Endothelial cell (in vitro differentiated cells): ENCODE data around the gene FAM228A. TPM values are rescaled to one million over a fixed set of nuclear protein-coding genes. Genes with fewer than 3 reads are reported as not detected.

Experiments
- DNase-seq: peaks from one replicate; pipeline ENCODE4 v3.0.0; 2021; ENCODE audit warnings: low spot score
- H3K27ac Mint-ChIP-seq: one replicate; pipeline ENCODE4 v1.8.0; 2021; ENCODE audit warnings: mixed read lengths, inconsistent platforms; ENCODE audit not compliant: unreplicated experiment
- H3K27me3 Mint-ChIP-seq: one replicate; pipeline ENCODE4 v1.8.0; 2021; ENCODE audit warnings: mild to moderate bottlenecking, moderate library complexity, mixed read lengths, inconsistent platforms; ENCODE audit not compliant: unreplicated experiment
- H3K36me3 Mint-ChIP-seq: one replicate; pipeline ENCODE4 v1.8.0; 2021; ENCODE audit warnings: mild to moderate bottlenecking, low read depth, mixed read lengths, inconsistent platforms; ENCODE audit not compliant: unreplicated experiment
- H3K4me1 Mint-ChIP-seq: one replicate; pipeline ENCODE4 v1.8.0; 2021; ENCODE audit warnings: mild to moderate bottlenecking, mixed read lengths, inconsistent platforms; ENCODE audit not compliant: unreplicated experiment
- H3K4me3 Mint-ChIP-seq: one replicate; pipeline ENCODE4 v1.8.0; 2021; ENCODE audit warnings: mild to moderate bottlenecking, mixed read lengths, inconsistent platforms; ENCODE audit not compliant: unreplicated experiment
- H3K9me3 Mint-ChIP-seq: one replicate; pipeline ENCODE4 v1.8.0; 2021; ENCODE audit warnings: mixed read lengths, inconsistent platforms; ENCODE audit not compliant: unreplicated experiment
- CTCF ChIP-seq: fragments of 200-600 bp; sonication (generic); IDR thresholded peaks from one replicate; pipeline ENCODE4 v1.5.0; 2021; ENCODE audit warnings: antibody characterized with exemption; ENCODE audit not compliant: unreplicated experiment
- total RNA-seq: library from RNA; stranded (reverse); fragmentation: NEBNext Ultra II Directional; extraction: Animal tissue kit (Norgen Biotek cat#: 25700); gene quantifications from one replicate; pipeline ENCODE4 v1.2.1, GENCODE V29; 2021; ENCODE audit not compliant: unreplicated experiment

Gene FAM228A
- total RNA-seq, 1 donor from 2014 or later = not detected

DNA sequence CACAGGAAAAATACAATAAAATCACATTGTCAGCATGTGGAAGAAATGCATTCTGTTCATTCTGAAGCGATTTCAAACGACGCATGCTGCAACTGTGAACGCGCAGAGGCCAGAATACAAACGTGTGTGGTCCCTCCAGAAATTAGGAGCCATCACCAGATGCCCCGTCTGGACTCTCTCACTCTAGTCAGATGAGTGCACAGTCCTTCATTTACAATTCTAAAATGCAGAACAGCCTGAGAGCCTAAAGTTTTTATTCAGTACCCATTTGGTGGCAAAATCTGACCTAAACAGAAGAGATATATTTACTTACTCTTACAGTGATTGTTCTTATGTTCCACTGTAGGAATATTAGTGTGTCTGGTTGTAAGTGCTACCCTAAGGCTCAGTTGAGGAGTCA lies 36.6 kb downstream of the FAM228A start:
- no peak for DNase-seq
- H3K27ac Mint-ChIP-seq = no peak overlapping the region
- H3K4me1 Mint-ChIP-seq = peaks cover 23% of the 10 kb centered on the region
- H3K36me3 Mint-ChIP-seq = peaks cover 65% of the 10 kb centered on the region
- H3K4me3 Mint-ChIP-seq = peak overlapping the region; percentile 71
- no peak for TF ChIP-seq CTCF
- peaks cover 15% of the 10 kb centered on the region for H3K27me3 Mint-ChIP-seq
- no peaks in the 10 kb centered on the region for H3K9me3 Mint-ChIP-seq

- Mint-ChIP-seq H3K27me3 (peaks cover 3% of the 10 kb centered on the region), H3K4me1 (peaks cover 5% of the 10 kb centered on the region), H3K36me3 (peaks cover 50% of the 10 kb centered on the region), H3K27ac (no peak overlapping the region), H3K4me3 (no peak overlapping the region), H3K9me3 (no peaks in the 10 kb centered on the region)
- no peak for DNase-seq
- TF ChIP-seq CTCF = no peak
Measured at GRCh38 chr2:24214880-24215279, 40.0 kb downstream of the FAM228A start.

DNA sequence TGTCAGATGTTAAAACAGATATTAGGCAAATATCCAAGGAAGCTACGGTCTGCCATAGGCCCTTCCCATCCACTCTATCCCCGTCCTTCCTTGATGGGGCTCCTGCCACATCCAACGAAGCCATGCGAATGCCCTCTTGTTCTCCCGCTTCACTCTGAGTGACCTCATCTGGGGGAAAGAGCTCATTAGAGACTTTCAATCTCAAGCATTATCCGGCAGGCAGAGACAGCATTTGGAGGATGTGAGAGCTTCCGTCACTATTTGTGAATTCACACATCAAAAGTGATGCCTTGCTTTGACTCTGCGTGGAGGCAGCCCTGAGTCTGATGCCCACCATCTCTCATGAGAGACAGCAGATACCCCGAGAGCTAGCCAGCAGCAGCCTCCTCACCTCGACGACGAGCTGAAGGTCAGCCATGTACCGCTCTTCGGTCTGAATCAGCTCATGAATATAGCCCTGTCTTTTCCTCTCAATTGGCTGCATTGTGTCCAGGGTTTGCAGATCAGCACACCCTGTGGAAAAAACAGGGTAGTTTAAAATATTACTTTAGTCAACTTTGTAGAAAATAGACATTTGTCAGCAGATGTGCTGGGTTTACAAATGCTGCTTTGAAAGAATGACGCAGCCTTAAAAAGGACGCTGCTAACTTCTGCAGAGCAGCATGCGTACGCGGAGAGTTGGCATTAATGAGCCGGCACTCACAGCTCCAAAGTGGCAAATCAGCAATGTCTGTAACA lies 45.9 kb downstream of the FAM228A start:
- peaks cover 4% of the 10 kb centered on the region for H3K27me3 Mint-ChIP-seq
- H3K27ac Mint-ChIP-seq = no peak overlapping the region
- peaks cover 47% of the 10 kb centered on the region for H3K36me3 Mint-ChIP-seq
- H3K4me1 Mint-ChIP-seq = peaks cover 11% of the 10 kb centered on the region
- no peak overlapping the region for H3K4me3 Mint-ChIP-seq
- DNase-seq = no peak
- TF ChIP-seq CTCF = no peak
- H3K9me3 Mint-ChIP-seq = no peaks in the 10 kb centered on the region

DNA sequence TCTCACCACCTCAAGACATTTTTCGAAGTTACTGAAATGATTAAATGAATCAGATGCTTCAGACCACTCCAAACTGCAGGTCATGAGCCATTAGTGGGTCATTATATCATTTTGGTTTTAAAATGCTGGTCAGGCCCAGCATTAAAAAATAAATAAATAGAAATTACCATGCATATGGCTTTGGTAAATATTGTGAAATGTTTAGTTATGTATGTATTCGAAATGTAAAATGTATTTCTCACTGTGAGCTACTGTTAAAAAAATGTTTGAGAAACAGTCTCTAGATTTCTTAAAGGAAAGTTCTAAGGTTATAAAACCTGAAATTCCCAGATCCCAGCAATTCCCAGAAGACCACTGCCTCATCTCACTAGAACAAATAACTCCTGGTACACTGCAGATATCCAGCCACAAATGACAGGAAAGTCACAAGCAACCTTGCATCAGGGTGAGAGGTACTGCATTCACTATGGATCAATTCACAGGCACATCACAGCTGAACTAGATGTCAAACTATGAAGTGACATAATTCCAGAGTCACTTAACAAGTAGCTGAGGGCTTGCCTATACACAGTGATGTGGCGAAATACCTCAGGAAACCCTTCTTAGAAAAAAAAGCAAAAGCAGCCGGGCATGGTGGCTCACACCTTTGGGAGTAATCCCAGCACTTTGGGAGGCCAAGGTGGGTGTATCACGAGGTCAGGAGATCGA lies 46.6 kb downstream of the FAM228A start:
- no peaks in the 10 kb centered on the region for H3K9me3 Mint-ChIP-seq
- peaks cover 11% of the 10 kb centered on the region for H3K4me1 Mint-ChIP-seq
- no peak for TF ChIP-seq CTCF
- H3K4me3 Mint-ChIP-seq = no peak overlapping the region
- no peak overlapping the region for H3K27ac Mint-ChIP-seq
- H3K36me3 Mint-ChIP-seq = peaks cover 43% of the 10 kb centered on the region
- H3K27me3 Mint-ChIP-seq = peaks cover 4% of the 10 kb centered on the region
- DNase-seq = no peak

GRCh38 chr2:24222946-24223345 lies 48.1 kb downstream of the FAM228A start:
- peaks cover 11% of the 10 kb centered on the region for H3K4me1 Mint-ChIP-seq
- H3K4me3 Mint-ChIP-seq = no peak overlapping the region
- no peak for DNase-seq
- TF ChIP-seq CTCF = no peak
- no peak overlapping the region for H3K27ac Mint-ChIP-seq
- H3K9me3 Mint-ChIP-seq = no peaks in the 10 kb centered on the region
- peaks cover 40% of the 10 kb centered on the region for H3K36me3 Mint-ChIP-seq
- H3K27me3 Mint-ChIP-seq = peaks cover 4% of the 10 kb centered on the region
